GM23248 (cell line): ENCODE results near the gene OR10G7. TPM values are rescaled to one million over a fixed set of nuclear protein-coding genes. Genes with fewer than 3 reads are reported as not detected.
"Not testable (repeated sequence)": the region's sequence is repeated elsewhere in the genome, so short reads cannot be mapped to it uniquely, and the experiment has no call there.

Source experiments
- DNase-seq: peaks from one replicate; pipeline ENCODE4 v3.0.0-alpha.2; 2015
- H2AFZ ChIP-seq: fragments of 200-600 bp; sonication (generic); 2 replicates; pipeline ENCODE4 v1.6.1; 2016; ENCODE audit warnings: antibody characterized with exemption
- H3F3A ChIP-seq: fragments of 200-600 bp; sonication (generic); 2 replicates; pipeline ENCODE4 v1.6.1; 2016; ENCODE audit warnings: mild to moderate bottlenecking, antibody characterized with exemption, mixed run types; ENCODE audit not compliant: insufficient read depth
- H3K27ac ChIP-seq: fragments of 200-600 bp; sonication (generic); 2 replicates; pipeline ENCODE4 v1.5.1; 2016; ENCODE audit warnings: mild to moderate bottlenecking
- H3K27me3 ChIP-seq: fragments of 200-600 bp; sonication (generic); replicated peaks from 2 replicates; pipeline ENCODE4 v1.6.1; 2016; ENCODE audit warnings: mild to moderate bottlenecking; ENCODE audit not compliant: insufficient read depth
- H3K36me3 ChIP-seq: fragments of 200-600 bp; sonication (generic); 2 replicates; pipeline ENCODE4 v1.6.1; 2016; ENCODE audit warnings: low read depth, mild to moderate bottlenecking
- H3K4me1 ChIP-seq: fragments of 200-600 bp; sonication (generic); 2 replicates; pipeline ENCODE4 v1.6.1; 2016; ENCODE audit warnings: mild to moderate bottlenecking; ENCODE audit not compliant: insufficient read depth
- H3K4me2 ChIP-seq: fragments of 200-600 bp; sonication (generic); one replicate; pipeline ENCODE4 v1.6.1; 2016; ENCODE audit warnings: mild to moderate bottlenecking; ENCODE audit not compliant: unreplicated experiment
- H3K4me3 ChIP-seq: fragments of 200-600 bp; sonication (generic); 2 replicates; pipeline ENCODE4 v1.5.1; 2016; ENCODE audit warnings: mild to moderate bottlenecking
- H3K79me2 ChIP-seq: fragments of 200-600 bp; sonication (generic); 2 replicates; pipeline ENCODE4 v1.6.1; 2016; ENCODE audit warnings: mild to moderate bottlenecking; ENCODE audit not compliant: insufficient read depth
- H3K9ac ChIP-seq: fragments of 200-600 bp; sonication (generic); 2 replicates; pipeline ENCODE4 v1.6.1; 2016; ENCODE audit warnings: mild to moderate bottlenecking
- H3K9me2 ChIP-seq: fragments of 200-600 bp; sonication (generic); 2 replicates; pipeline ENCODE4 v1.6.1; 2016; ENCODE audit warnings: mixed run types, mild to moderate bottlenecking, moderate library complexity; ENCODE audit not compliant: insufficient read depth
- H3K9me3 ChIP-seq: fragments of 200-600 bp; sonication (generic); one replicate; pipeline ENCODE4 v1.6.1; 2017; ENCODE audit warnings: low read depth
- H4K20me1 ChIP-seq: fragments of 200-600 bp; sonication (generic); 2 replicates; pipeline ENCODE4 v1.6.0; 2016; ENCODE audit not compliant: insufficient read depth
- EZH2 ChIP-seq: fragments of 200-600 bp; sonication (generic); IDR thresholded peaks from 2 replicates; pipeline ENCODE4 v1.6.1; 2018; ENCODE audit warnings: antibody characterized with exemption, mild to moderate bottlenecking; ENCODE audit not compliant: insufficient read depth, poor library complexity, severe bottlenecking
- EZH2phosphoT487 ChIP-seq: fragments of 200-600 bp; sonication (generic); IDR thresholded peaks from 2 replicates; pipeline ENCODE4 v1.6.1; 2018; ENCODE audit warnings: antibody characterized with exemption, moderate library complexity, mild to moderate bottlenecking, low read depth; ENCODE audit not compliant: insufficient read depth
- WGBS, 2 experiments: methylation state at CpG; one replicate each; pipeline ENCODE4 v1.1.6; 2015 to 2017; ENCODE audit warnings: low lambda C conversion rate in 2 of 2, low coverage in 1 of 2; ENCODE audit errors: missing lambda C conversion rate in 2 of 2; 5-methylcytosine and 5-hydroxymethylcytosine counted together
- in situ Hi-C: fragments of 300-500 bp; cut with MboI; formaldehyde crosslinking; loops from 2 replicates; pipeline ENCODE4 v1.15.0; 2020
- polyA plus RNA-seq: library from polyadenylated mRNA; unstranded; fragments of >200 nt; fragmentation: Nextera tagmentation; extraction: Ambion mirVana; gene quantifications from 2 replicates; pipeline ENCODE4 v1.2.1, GENCODE V29; 2016
- total RNA-seq: library from RNA; depleted of rRNA; stranded (reverse); fragments of >200 nt; shearing (Covaris generic); gene quantifications from 2 replicates; pipeline ENCODE4 v1.2.3, GENCODE V29; 2014

Gene OR10G7
- total and polyA plus RNA-seq, 2 experiments from 2014 or later = not detected

GRCh38 chr11:124039557-124039956, 1.6 kb downstream of the OR10G7 start:
- TF ChIP-seq EZH2 = no peak
- TF ChIP-seq EZH2phosphoT487 = no peak
- Histone ChIP-seq H3K36me3 (no peaks in the 10 kb centered on the region), H2AFZ (no peak overlapping the region), H4K20me1 (no peaks in the 10 kb centered on the region), H3K4me1 (no peaks in the 10 kb centered on the region), H3F3A (no peaks in the 10 kb centered on the region), H3K9me3 (no peaks in the 10 kb centered on the region), H3K4me3 (no peak overlapping the region), H3K27ac (no peak overlapping the region), H3K9me2 (no peaks in the 10 kb centered on the region), H3K79me2 (no peaks in the 10 kb centered on the region), H3K4me2 (no peak overlapping the region), H3K9ac (no peak overlapping the region), H3K27me3 (no peaks in the 10 kb centered on the region; the same call in 1 of the 2 replicates)
- in situ Hi-C loops = no loop called here
- DNase-seq = no peak
- WGBS, 2 experiments = 57 to 58% methylated on average over 9 of the region's 9 CpGs

GRCh38 chr11:124036666-124037065, 4.5 kb downstream of the OR10G7 start:
- H3K36me3 ChIP-seq = no peaks in the 10 kb centered on the region
- H3K27me3 ChIP-seq = no peaks in the 10 kb centered on the region
- H3K9me3 ChIP-seq = no peaks in the 10 kb centered on the region
- no peak for TF ChIP-seq EZH2
- no peak for TF ChIP-seq EZH2phosphoT487
- in situ Hi-C loops = no loop called here
- no peak overlapping the region for H3K27ac ChIP-seq
- no peak overlapping the region for H3K4me3 ChIP-seq
- H4K20me1 ChIP-seq = no peaks in the 10 kb centered on the region
- H3K79me2 ChIP-seq = no peaks in the 10 kb centered on the region
- no peaks in the 10 kb centered on the region for H3K9me2 ChIP-seq
- H3K9ac ChIP-seq = no peak overlapping the region
- no peaks in the 10 kb centered on the region for H3K4me1 ChIP-seq
- H3K4me2 ChIP-seq = no peak overlapping the region
- 29 to 50% methylated on average over 1 of the region's 1 CpG for WGBS, 2 experiments
- H3F3A ChIP-seq = no peaks in the 10 kb centered on the region
- no peak overlapping the region for H2AFZ ChIP-seq
- no peak for DNase-seq

GRCh38 chr11:124026498-124026897, 14.6 kb downstream of the OR10G7 start, which contains the start of gene OR10G8:
Gene OR10G8 (plus strand): TSS chr11:124026798. CDS start chr11:124029623, 2,825 bp downstream.
- H3K79me2 ChIP-seq = no peaks in the 10 kb centered on the region
- no peak within 1 kb of the TSS for H3K27ac ChIP-seq
- WGBS, 2 experiments = 2 to 16% methylated on average over 2 of the region's 2 CpGs
- H2AFZ ChIP-seq = no peak within 1 kb of the TSS
- no peak within 1 kb of the TSS for H3K4me3 ChIP-seq
- no peaks in the 10 kb centered on the region for H3K27me3 ChIP-seq
- no peak for TF ChIP-seq EZH2phosphoT487
- no peak for TF ChIP-seq EZH2
- H3K9me2 ChIP-seq = no peaks in the 10 kb centered on the region
- no peak for DNase-seq
- in situ Hi-C loops = no loop called here
- H3K4me2 ChIP-seq = no peak within 1 kb of the TSS
- no peaks in the 10 kb centered on the region for H3F3A ChIP-seq
- no peak within 1 kb of the TSS for H3K9ac ChIP-seq
- H3K4me1 ChIP-seq = no peaks in the 10 kb centered on the region
- no peaks in the 10 kb centered on the region for H3K9me3 ChIP-seq
- no peaks in the 10 kb centered on the region for H4K20me1 ChIP-seq
- no peaks in the 10 kb centered on the region for H3K36me3 ChIP-seq

- H3K4me2 ChIP-seq, DNase-seq, H3K4me3 ChIP-seq, H3K27me3 ChIP-seq, H3K9me3 ChIP-seq, H3F3A ChIP-seq, H3K9ac ChIP-seq, H3K4me1 ChIP-seq, H3K36me3 ChIP-seq, in situ Hi-C loops, H3K9me2 ChIP-seq, H4K20me1 ChIP-seq, H2AFZ ChIP-seq, H3K27ac ChIP-seq, H3K79me2 ChIP-seq: not testable (repeated sequence)
- 46 to 53% methylated on average over 5 to 6 of the region's 9 CpGs for WGBS, 2 experiments
Observed at GRCh38 chr11:124015837-124016236, 25.3 kb downstream of the OR10G7 start.

- Histone ChIP-seq H3K4me1 (no peaks in the 10 kb centered on the region), H3K4me2 (no peak within 1 kb of the TSS), H3K79me2 (no peaks in the 10 kb centered on the region), H3K27me3 (no peaks in the 10 kb centered on the region), H3F3A (no peaks in the 10 kb centered on the region), H3K9me3 (no peaks in the 10 kb centered on the region), H4K20me1 (no peaks in the 10 kb centered on the region), H3K9me2 (no peaks in the 10 kb centered on the region), H3K9ac (no peak within 1 kb of the TSS), H2AFZ (no peak within 1 kb of the TSS), H3K36me3 (no peaks in the 10 kb centered on the region), H3K4me3 (no peak within 1 kb of the TSS), H3K27ac (no peak within 1 kb of the TSS)
- in situ Hi-C loops = no loop called here
- WGBS, 2 experiments = 18 to 21% methylated on average over 2 of the region's 2 CpGs
- no peak for TF ChIP-seq EZH2phosphoT487
- TF ChIP-seq EZH2 = no peak
- no peak for DNase-seq
Observed at GRCh38 chr11:124012697-124013096, 28.4 kb downstream of the OR10G7 start, which contains the start of gene OR10G4. Gene OR10G4 (plus strand): TSS chr11:124012997. CDS start chr11:124015575, 2,578 bp downstream.
